Pulmonary artery endothelial cell (primary cell): Measurements from ENCODE around the gene ZNF546. TPM values are rescaled to one million over a fixed set of nuclear protein-coding genes. Genes with fewer than 3 reads are reported as not detected.
A peak's percentile ranks its signal among the peaks of the same experiment; 100 is the strongest.
"Not testable (repeated sequence)": the region's sequence is repeated elsewhere in the genome, so short reads cannot be mapped to it uniquely, and the experiment has no call there.

Experiments used
- DNase-seq: peaks from one replicate; pipeline ENCODE4 v3.0.0-alpha.2; 2011; ENCODE audit warnings: low read depth, low spot score
- total RNA-seq: library from RNA; depleted of rRNA; stranded (reverse); fragments of >200 nt; gene quantifications from 2 replicates; pipeline ENCODE4 v1.2.3, GENCODE V29; 2014

Gene ZNF546
- total RNA-seq, 1 donor from 2014 or later, result 2.0 TPM

DNA sequence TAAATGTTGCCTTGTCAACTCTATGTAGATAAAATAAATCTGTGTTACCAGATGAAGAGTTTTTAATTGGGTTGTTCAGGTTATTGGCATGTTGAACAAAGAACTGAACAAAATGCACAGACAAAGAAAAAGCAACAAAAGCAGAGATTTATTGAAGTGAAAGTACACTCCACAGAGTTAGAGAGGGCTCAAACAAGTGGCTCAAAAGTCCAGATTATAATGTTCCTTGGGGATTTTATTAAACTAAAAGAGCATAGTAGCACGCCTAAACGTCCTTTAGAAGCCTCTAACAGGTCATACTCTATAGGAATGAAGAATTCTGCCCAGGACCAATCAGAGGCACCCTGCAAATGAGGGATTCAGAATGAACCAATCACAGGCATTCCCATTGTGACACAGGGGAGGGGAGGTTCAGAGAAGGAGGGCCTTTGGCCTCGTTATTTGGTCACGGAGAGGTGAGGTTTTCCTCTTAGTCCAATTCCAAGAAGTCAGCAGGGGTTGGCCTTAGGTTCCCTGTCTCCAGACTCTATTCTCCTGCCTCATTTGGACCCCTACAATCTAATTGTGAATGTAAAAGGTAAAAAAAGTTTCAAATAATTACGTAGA is 13.1 kb upstream of the ZNF546 start:
- no peak for DNase-seq

DNA sequence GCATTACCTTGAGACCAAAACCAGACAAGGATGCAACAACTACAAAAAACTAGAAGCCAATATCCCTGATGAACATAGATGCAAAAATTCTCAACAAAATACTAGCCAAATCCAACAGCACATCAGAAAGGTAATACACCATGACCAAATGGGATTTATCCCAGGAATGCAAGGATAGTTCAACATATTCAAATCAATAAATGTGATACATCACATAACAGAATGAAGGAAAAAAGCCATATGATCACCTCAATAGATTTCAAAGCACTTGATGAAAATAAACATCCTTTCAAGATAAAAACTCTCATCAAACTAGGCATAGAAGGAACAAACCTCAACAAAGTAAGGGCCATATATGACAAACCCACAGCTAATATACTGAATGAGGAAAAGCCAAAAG is 10.2 kb upstream of the ZNF546 start:
- no peak for DNase-seq

DNA sequence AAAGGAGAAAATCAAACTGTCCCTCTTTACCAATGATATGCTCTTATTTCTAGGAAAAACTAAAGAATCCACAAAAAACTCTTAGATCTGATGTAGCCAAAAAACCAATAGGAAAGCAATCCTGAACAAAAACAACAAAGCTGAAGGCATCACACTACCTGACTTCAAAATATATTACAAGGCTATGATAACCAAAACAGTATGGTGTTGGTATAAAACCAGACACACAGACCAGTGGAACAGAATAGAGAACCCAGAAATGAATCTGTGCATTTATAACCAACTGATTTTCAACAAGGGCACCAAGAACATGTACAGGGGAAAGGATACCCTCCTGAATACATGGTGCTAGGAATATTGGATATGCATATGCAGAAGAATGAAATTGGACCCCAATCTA is 9.7 kb upstream of the ZNF546 start:
- DNase-seq, result no peak

DNA sequence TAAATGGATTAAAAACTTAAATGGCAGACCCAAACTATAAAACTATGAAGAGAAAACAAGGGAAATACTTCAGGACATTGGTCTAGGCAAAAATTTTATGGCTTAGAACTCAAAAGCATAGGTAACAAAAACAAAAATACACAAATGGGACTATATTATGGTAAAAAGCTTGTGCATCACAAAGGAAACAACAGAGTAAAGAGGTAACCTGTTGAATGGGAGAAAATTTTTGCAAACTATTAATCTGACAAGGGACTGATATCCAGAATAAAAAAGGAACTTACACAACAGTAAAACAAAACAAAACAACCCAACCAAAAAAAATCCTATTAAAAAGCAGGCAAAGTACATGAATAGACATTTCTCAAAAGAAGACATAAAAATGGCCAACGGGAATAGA is 9.3 kb upstream of the ZNF546 start:
- no peak for DNase-seq

DNA sequence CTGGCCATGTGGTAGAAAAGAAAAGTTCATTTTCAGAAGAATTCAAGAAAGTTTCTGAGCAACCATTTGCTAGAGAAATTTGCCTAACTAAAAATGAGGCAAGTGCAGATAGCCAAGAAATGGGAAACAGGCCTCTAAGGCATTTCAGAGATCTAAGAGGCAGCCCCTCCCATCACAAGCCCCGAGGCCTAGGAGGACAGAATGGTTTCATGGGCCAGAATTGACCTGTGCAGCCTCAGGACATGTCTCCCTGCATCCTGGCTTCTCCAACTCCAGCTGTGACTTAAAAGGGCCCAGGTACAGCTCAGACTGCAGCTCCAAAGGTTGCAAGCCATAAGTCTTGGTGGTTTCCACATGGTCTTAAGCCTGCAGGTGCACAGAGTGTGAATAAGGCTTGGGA is 3.3 kb upstream of the ZNF546 start:
- DNase-seq, result no peak

DNA sequence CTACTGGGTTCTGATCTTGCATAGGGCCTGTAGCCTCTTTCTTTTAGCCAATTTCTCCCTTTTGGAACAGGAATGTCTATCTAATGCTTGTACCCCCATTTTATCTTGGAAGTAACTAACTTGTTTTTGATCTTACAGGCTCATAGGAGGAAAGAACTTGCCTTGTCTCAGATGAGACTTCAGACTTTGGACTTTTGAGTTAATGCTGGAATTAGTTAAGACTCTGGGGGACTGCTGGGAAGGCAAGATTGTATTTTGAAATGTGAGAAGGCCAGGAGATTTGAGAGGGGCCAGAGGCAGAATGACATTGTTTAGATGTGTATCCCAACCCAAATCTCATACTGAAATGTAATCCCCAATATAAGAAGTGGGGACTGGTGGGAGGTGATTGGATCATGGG is 2.5 kb upstream of the ZNF546 start:
- no peak for DNase-seq

DNA sequence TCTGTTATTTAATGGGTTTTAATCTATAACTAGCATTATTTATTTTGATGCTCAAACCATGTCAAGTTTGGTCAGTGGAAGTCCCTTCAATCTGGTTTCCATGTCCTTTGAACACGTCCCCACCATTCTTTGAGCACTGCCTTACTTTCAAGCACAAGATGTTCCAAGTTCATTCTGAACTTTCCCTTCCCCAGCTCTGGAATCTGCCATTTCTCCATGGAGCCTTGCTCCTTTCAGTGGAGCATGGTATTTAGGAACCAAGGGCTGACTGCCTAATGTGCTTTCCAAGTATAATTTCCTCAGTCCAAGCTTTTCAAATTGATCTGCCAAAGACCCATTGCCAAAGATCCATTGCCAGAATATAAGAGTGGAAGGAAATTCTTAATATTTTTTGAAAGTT is 1.1 kb upstream of the ZNF546 start:
- DNase-seq, result no peak

DNA sequence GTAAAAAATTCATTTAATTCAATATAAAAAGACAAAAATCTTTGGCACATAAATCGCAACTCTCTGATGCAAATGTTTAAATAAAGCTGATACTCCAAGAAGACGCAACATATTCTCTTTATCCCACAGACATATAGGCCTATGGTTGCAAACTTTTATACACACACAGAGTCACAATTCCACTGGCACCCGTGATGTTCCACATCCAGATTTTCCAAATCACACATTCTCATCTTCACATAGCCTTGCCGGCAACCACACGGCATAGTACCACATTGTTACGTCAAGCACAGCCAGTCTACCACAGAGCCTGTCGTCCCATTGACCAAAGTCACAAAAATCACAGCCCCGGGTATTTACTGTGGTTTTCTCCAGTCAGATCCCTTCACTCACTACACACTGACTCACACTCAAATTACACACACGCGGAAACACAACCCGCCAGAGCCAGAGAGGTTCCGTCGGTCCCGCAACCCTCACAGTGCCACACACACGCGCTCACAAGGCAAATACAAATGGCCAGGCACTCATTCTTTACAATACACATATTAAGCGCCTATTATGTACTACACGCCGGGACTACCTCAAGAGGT is 546 bp upstream of the ZNF546 start:
- DNase-seq, result no peak

DNA sequence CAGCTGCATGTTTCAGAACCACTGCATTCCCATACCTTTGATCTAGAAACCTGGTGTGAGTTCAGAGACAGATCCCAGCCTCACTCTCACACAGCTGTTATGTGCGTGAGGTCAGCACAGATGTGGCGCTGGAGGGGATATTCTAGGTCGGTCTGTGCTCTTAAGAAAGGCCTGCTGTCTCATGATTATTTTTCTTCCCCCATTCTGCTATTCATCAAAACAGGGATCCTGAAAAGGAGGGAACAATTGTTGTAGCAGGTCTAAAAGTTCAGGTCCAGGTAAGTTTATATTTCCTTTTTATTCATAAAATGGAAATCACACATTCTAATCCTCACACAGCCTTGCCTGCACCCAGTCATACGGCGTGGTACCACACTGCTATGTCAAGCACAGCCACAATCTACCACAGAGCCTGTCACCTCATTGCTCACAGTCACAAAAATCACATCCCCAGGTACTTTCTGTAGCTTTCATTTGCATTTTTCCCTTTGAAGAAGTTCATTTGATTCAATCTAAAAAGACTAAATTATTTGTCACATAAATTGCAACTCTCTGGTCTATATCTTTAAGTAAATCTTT is 867 bp downstream of the ZNF546 start:
- DNase-seq, result no peak

DNA sequence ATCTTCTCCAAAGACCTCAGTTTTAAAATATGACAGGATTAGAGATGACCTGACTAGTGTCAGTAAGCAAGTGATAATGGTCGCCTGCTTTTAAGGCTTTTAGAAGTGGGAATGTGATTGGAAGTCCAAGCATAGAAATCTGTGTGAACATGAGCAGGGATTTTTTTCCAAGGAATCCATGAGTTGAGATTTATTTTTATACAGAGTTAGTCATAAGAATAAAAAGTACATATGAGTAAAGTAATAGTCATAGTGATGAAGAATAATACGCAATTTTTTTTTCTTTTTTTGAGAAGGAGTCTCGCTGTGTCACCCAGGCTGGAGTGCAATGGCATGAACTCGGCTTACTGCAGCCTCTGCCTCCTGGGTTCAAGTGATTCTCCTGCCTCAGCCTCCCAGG is 1.6 kb downstream of the ZNF546 start:
- no peak for DNase-seq

DNA sequence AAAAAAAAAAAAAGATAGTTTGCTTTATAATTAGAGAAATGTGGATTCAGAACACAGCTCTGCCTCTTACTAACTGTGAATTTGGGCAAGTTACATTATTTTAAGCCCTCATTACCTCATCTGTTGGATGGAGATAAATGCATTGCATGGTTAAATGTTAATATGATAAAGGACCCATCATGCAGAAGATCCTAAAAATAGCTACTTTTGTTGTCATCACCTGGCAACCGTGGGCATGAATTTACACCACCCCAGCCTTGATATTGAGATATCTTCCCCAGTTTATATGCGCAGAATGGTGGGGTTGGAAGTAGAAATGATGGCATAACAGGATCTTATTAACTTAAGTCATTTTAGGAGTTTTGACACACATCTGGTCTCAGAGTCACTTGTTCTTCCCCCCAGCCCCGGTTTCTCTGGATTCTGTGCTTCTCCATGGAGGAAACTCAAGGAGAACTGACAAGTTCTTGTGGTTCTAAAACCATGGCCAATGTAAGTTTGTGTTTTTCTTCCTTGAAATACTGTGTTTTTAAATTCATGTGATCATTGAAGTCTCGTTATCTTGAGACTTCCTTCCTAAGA is 8.9 kb downstream of the ZNF546 start:
- DNase-seq, result no peak

DNA sequence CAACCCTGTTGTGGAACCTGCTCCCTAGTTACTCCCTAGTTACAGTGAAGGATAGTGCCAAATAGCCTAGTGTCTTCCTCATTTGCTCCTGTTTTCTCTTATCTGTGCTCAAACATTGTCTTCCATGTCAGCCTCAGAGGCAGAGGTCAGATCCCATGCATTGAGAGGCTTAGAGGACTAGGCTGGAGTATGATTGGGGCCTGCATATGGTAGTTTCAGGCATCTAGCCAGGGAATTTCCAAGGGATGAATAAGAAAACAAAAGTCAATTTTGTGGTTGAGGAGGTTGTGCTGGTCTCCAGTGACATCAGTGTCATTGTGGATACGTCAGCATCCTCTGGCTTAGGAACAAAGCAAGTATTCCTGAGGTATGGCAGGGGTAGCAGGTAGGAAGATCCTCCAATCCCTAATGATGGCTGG is 9.4 kb downstream of the ZNF546 start:
- DNase-seq, result peak; percentile 97

DNA sequence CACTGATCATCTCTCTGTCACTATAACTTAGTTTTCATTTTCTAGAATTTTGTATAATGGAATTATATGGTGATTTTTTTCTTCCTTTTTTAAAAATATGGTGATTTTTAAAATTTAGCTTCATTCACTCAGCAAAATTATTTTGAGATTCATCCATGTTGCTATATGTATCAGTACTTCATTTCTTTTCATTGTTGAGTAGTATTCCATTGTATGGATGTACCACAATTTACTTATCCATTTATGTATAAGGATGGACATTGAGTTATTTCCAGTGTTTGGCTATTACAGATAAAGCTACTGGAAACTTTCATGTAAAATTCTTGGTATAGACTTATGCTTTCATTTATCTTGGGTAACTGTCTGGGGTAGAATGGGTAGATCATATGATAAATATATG is 12.8 kb downstream of the ZNF546 start:
- no peak for DNase-seq

DNA sequence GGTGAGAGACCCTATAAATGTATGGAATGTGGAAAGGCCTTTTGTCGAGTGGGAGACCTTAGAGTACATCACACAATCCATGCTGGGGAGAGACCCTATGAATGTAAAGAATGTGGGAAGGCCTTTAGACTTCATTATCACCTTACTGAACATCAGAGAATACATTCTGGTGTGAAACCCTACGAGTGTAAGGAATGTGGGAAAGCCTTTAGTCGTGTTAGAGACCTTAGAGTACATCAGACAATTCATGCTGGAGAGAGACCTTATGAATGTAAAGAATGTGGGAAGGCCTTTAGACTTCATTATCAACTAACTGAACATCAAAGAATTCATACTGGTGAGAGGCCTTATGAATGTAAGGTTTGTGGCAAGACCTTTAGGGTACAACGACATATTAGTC is 17.1 kb downstream of the ZNF546 start:
- no peak for DNase-seq

DNA sequence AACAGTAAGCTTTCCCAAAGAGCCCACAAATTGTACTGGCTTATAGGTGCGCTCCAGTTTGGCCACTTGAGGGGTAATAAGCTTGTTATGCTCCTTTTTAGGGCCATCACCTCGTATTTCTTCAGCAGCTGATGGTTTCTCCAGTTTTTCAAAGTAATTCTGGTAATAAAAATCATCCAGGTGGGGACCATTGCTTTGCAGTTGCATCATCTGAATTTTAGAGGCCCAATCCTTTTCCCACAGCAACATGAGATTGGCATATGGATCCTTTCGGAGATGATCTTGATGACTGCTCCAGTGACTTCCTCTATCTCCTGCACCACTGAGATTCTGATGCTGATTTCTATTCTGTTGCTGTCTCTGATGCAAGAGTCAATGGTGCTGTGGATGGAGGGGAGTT is 27.1 kb downstream of the ZNF546 start:
- no peak for DNase-seq

DNA sequence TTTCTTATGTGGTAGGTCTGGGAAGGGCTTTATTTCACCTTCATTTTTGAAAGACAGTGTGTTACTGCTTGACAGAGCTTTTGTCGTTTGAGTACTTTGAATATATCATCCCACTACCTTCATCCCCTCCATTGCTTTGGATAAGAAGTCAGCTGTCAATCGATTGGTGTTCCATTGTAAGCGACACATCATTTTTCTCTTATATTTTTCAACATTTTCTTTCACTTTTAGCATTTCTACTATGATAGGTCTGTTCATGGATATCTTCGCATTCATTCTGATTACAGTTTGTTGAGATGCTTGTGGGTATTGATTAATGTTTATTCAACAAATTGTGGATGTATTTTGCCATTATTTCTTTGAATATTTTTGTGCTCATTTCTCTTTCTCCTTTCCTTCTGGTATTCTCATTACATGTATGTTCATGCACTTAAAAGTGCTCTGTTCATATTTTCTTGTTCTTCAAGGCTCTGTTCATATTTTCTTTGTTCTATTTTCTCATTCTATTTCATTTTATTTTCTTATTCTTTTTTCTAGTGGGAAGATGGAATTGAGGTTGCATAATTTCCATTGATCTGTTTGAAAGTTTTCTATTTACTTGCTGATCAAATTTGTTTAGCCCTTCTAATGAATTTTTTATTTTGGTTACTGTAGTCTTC is 29.2 kb downstream of the ZNF546 start:
- DNase-seq, result no peak

DNA sequence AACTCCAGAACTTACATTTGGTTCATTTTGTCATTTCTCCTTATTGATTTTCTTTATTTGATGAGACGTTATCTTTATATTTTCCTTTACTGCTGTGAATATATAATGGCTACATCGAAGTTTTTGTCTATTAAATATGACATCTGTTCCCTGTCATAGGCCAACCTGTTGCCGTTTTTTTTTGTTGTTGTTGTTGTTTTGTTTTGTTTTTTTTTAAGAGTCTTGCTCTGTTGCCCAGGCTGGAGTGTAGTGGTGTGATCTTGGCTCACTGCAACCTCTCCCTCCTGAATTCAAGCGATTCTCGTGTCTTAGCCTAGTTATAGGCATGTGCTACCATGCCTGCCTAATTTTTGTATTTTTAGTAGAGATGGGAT is 29.7 kb downstream of the ZNF546 start:
- DNase-seq, result no peak

DNA sequence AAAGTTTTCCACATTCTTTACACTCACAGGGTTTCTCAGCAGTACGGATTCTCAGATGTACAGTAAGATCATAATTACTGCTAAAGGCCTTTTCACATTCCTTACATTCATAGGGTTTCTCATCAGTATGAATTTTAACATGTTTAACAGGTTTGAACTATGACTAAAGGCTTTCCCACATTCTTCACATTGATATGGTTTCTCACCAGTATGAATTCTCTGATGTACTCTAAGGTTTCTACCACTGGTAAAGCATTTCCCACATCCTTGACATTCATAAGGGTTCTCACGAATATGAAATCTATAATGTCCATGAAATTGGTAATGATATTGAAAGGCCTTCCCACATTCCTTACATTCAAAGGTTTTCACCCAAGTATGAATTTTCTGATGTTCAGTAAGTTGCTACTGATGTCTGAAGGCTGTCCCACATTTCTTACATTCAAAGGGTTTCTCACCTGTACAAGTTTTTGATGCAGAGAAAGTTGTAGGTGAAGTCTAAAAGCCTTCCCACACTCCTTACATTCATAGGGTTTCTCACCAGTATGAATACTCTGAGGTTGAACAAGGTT is 37.2 kb downstream of the ZNF546 start:
- no peak for DNase-seq

DNA sequence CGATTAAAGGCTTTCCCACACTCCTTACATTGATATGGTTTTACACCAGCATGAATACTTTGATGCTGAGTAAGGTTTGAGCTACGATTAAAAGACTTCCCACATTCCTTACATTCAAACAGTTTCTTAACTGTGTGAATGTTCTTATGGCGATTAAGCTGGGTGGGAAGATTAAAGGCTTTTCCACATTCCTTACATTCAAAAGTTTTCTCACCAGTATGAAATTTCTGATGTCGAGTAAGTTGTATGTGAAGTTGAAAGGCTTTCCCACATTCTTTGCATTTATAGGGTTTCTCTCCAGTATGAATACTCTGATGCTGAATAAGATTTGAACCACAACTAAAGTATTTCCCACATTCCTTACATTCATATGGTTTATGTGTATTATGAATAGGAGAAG is 39.1 kb downstream of the ZNF546 start:
- no peak for DNase-seq

DNA sequence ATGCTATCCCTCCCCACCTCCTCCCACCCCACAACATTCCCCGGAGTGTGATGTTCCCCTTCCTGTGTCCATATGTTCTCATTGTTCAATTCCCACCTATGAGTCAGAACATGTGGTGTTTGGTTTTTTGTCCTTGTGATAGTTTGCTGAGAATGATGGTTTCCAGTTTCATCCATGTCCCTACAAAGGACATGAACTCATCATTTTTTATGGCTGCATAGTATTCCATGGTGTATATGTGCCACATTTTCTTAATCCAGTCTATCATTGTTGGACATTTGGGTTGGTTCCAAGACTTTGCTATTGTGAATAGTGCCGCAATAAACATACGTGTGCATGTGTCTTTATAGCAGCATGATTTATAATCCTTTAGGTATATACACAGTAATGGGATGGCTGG is 41.2 kb downstream of the ZNF546 start:
- not testable (repeated sequence) for DNase-seq

DNA sequence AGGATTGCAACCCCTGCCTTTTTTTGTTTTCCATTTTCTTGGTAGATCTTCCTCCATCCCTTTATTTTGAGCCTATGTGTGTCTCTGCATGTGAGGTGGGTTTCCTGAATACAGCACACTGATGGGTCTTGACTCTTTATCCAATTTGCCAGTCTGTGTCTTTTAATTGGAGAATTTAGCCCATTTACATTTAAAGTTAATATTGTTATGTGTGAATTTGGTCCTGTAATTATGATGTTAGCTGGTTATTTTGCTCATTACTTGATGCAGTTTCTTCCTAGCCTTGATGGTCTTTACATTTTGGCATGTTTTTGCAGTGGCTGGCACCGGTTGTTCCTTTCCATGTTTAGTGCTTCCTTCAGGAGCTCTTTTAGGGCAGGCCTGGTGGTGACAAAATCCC is 44.9 kb downstream of the ZNF546 start:
- DNase-seq, result not testable (repeated sequence)

DNA sequence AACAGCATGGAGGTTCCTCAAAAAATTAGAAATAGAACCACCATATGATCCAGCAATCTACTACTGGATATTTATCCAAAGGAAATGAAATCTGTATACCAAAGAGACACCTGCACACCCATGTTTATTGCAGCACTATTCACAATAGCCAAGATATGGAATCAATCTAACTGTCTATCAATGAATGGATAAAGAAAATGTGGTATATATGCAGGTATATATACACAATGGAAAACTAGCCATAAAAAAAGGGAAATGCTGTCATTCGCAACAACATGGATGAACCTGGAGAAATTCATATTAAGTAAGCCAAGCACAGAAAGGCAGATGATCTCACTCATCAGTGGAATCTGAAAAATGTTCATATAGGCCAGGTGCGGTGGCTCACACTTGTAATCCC is 56.6 kb downstream of the ZNF546 start:
- DNase-seq, result no peak
